Kidney (tissue), 14 donors: ENCODE measurements around the gene GALNT17. TPM values are rescaled to one million over a fixed set of nuclear protein-coding genes. Genes with fewer than 3 reads are reported as not detected.

Experiments
- DNase-seq, 5 donors: peaks; one replicate each; pipeline ENCODE4 v3.0.0-alpha.2; 2013 to 2020
- FAIRE-seq: peaks from 2 replicates; lab custom pipeline; 2012; peaks lifted over from hg19 to GRCh38; lab: Jason Lieb, UNC
- H3K27ac ChIP-seq, 2 donors: one replicate each; pipeline ENCODE4 v1.7.0; 2013; ENCODE audit warnings: low read depth in 2 of 2, low read length in 2 of 2, inconsistent platforms in 1 of 2
- H3K27me3 ChIP-seq: one replicate; pipeline ENCODE4 v1.7.1; 2013; ENCODE audit warnings: low read length, inconsistent platforms; ENCODE audit not compliant: control insufficient read depth, insufficient read depth
- H3K36me3 ChIP-seq, 3 donors: one replicate each; pipeline versions ENCODE4 v1.7.0 to v1.7.1; 2013; ENCODE audit warnings: low read length in 3 of 3, control low read depth in 1 of 3, inconsistent platforms in 1 of 3; ENCODE audit not compliant: insufficient read depth in 3 of 3, control insufficient read depth in 2 of 3
- H3K4me1 ChIP-seq, 3 donors: one replicate each; pipeline versions ENCODE4 v1.7.0 to v1.7.1; 2013; ENCODE audit warnings: low read length in 3 of 3, inconsistent platforms in 1 of 3, low read depth in 1 of 3; ENCODE audit not compliant: control insufficient read depth in 2 of 3, insufficient read depth in 2 of 3
- H3K4me3 ChIP-seq, 3 donors: one replicate each; pipeline versions ENCODE4 v1.7.0 to v1.8.1; 2013; ENCODE audit warnings: low read length in 3 of 3, control low read depth in 1 of 3, inconsistent platforms in 1 of 3
- H3K9ac ChIP-seq, 3 donors: one replicate each; pipeline versions ENCODE4 v1.7.0 to v1.7.1; 2013; ENCODE audit warnings: low read length in 3 of 3, control low read depth in 1 of 3, inconsistent platforms in 1 of 3
- H3K9me3 ChIP-seq, 3 donors: one replicate each; pipeline versions ENCODE4 v1.7.0 to v1.7.1; 2013; ENCODE audit warnings: low read length in 3 of 3, control low read depth in 1 of 3, inconsistent platforms in 1 of 3; ENCODE audit not compliant: control insufficient read depth in 2 of 3, insufficient read depth in 1 of 3
- intact Hi-C: fragments of 100-400 bp; cut with DNase I; formaldehyde crosslinking; loops from one replicate; pipeline ENCODE4 v1.11.1; 2022
- polyA plus RNA-seq: library from polyadenylated mRNA; stranded (reverse); fragments of 350-450 nt; fragmentation: Illumina TruSeq; extraction: RNeasy Lipid Tissue Mini Kit (QIAGEN cat#74804); gene quantifications from one replicate; pipeline ENCODE4 v1.2.3, GENCODE V29; 2014; ENCODE audit warnings: low read depth, low replicate concordance; ENCODE audit not compliant: insufficient read depth
- total RNA-seq: library from RNA; stranded (reverse); fragmentation: NEBNext Ultra II Directional; extraction: Animal tissue kit (Norgen Biotek cat#: 25700); gene quantifications from one replicate; pipeline ENCODE4 v1.2.1, GENCODE V29; 2021
- TF ChIP-seq, protein P1 (sequence below): IDR thresholded peaks from 3 replicates; pipeline ENCODE4 v1.5.1; 2012; ENCODE audit warnings: mild to moderate bottlenecking, moderate library complexity, borderline replicate concordance; ENCODE audit not compliant: insufficient read depth; ENCODE audit errors: extremely low read depth
- donor health status: control.
- donor health status: control.
- donor health status: control.
- donor health status: control.
- donor health status: control.
- donor health status: DM: yes; HTN: yes; CAD: no.
- donor health status: Normal renal cell carcinoma (clear cell type).

Gene GALNT17
- total and polyA plus RNA-seq, 2 donors from 2014 or later: 2.4 to 5.5 TPM

DNA sequence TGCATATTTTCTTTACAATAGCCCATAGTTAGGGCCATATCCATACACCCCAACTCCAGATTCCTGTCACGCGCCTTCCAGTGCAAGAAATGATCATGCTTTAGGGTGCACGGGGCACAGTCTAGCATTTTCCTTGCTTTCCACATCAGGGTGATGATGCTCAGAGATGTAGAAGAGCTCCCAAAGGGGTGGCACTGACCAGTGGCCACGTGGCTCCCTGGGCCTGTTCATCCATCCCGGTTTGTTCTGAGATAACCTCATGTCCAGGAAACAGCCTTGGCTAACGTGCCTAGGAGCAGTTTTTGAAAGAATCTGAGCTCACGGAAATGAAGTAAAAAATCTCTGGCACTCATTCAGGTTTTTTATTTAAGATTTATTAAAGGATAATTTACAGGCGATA lies 139.3 kb downstream of the GALNT17 start:
- no peak for DNase-seq
- H3K36me3 ChIP-seq: no peaks in the 10 kb centered on the region
- no peaks in the 10 kb centered on the region for H3K27me3 ChIP-seq
- TF ChIP-seq, protein P1, sequence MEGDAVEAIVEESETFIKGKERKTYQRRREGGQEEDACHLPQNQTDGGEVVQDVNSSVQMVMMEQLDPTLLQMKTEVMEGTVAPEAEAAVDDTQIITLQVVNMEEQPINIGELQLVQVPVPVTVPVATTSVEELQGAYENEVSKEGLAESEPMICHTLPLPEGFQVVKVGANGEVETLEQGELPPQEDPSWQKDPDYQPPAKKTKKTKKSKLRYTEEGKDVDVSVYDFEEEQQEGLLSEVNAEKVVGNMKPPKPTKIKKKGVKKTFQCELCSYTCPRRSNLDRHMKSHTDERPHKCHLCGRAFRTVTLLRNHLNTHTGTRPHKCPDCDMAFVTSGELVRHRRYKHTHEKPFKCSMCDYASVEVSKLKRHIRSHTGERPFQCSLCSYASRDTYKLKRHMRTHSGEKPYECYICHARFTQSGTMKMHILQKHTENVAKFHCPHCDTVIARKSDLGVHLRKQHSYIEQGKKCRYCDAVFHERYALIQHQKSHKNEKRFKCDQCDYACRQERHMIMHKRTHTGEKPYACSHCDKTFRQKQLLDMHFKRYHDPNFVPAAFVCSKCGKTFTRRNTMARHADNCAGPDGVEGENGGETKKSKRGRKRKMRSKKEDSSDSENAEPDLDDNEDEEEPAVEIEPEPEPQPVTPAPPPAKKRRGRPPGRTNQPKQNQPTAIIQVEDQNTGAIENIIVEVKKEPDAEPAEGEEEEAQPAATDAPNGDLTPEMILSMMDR: no peak
- FAIRE-seq: no peak
- H3K4me1 ChIP-seq: no peaks in the 10 kb centered on the region
- no peak overlapping the region for H3K9ac ChIP-seq
- H3K9me3 ChIP-seq: peaks cover 0 to 3% (median 2%) of the 10 kb centered on the region in 3 donors
- intact Hi-C loops: no loop called here
- no peak overlapping the region for H3K27ac ChIP-seq
- no peak overlapping the region for H3K4me3 ChIP-seq

DNA sequence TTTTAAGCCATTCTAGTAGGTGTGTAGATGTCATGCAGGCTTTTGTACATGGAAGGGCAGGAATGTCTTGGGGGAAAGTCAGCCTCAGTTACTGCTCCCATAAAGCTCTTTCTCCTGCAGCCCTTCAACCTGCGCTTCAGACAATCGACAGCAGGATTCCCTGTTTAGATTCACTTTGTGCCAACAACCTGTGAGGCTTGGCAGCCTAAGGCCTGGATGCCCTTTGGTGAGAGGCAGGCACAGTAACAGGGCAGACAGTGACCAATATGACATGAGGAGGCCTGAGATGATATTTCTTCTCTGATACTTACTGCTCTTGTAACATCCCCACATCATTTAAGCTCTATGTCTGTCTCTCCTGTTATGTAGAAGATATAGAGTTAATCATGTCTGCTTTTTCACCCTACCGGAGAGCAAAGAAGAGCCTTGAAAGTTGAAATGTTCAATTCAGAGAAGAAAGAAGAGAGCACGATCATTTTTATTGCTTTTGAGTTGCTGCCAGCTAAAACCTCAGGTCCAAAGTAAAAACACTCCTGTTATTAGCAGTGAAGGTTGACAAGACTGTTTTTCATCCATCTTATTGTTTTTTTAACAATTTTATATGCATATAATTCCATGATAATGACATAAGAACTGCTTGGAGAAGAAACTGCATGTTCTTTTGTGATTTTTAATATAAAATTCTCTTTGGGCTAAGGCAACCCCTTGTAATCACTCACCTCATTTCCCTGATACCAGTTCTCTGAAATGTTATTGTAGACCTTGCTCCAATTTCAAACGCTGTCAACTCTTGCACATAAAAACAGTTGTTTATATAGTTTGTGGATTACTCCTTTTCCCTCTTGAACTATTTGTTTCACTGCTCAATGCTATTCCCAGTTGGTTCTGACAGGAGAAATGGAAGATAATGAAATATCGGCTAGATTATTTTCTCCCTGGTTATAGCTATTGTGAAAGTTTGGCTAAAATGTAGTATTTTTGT lies 140.9 kb downstream of the GALNT17 start:
- DNase-seq: peak in 2 of 5 donors; percentile 63 to 67
- intact Hi-C loops: no loop called here
- TF ChIP-seq, protein P1: no peak
- Histone ChIP-seq H3K36me3 (no peaks in the 10 kb centered on the region), H3K9me3 (peaks cover 0 to 3% (median 0%) of the 10 kb centered on the region in 3 donors), H3K27ac (no peak overlapping the region), H3K9ac (no peak overlapping the region), H3K4me3 (no peak overlapping the region), H3K4me1 (no peaks in the 10 kb centered on the region), H3K27me3 (no peaks in the 10 kb centered on the region)
- FAIRE-seq: no peak

DNA sequence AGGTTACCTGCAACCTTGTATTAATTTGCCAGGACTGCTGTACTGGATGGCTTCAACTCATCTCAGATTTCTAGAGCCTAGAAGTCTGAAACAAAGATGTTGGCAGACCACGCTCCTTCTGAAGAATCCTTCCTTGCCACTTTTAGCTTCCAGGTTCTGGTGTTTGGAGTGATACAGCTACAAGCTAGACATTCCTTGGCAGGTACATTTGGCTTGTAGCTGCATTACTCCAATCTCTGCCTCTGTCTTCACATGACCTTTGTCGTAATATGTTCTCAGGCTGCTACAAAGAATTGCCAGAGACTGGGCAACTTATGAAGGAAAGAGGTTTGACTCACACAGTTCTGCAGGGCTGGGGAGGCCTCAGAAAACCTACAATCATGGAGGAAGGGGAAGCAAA lies 146.3 kb downstream of the GALNT17 start:
- FAIRE-seq (no peak), DNase-seq (no peak)
- Histone ChIP-seq H3K9me3 (no peaks in the 10 kb centered on the region), H3K4me1 (no peaks in the 10 kb centered on the region), H3K36me3 (no peaks in the 10 kb centered on the region), H3K4me3 (no peak overlapping the region), H3K27ac (no peak overlapping the region), H3K27me3 (no peaks in the 10 kb centered on the region), H3K9ac (no peak overlapping the region)
- TF ChIP-seq, protein P1: no peak
- intact Hi-C loops: no loop called here
